DMS53 treated with DMSO at 0.1 percent for 48 hours (cell line): ENCODE results near the gene HIBCH.
"Not testable (repeated sequence)": the region's sequence is repeated elsewhere in the genome, so short reads cannot be mapped to it uniquely, and the experiment has no call there.

Experiments
- DNase-seq: peaks from one replicate; lab custom pipeline; 2025; ENCODE audit not compliant: unreplicated experiment; lab: John Stamatoyannopoulos, UW

HIBCH gene

GRCh38 chr2:190254063-190254850, 65.4 kb downstream of the HIBCH start:
- no peak for DNase-seq

- no peak for DNase-seq
Observed at GRCh38 chr2:190250421-190250820, 69.2 kb downstream of the HIBCH start.

GRCh38 chr2:190235551-190236075, 84.0 kb downstream of the HIBCH start:
- no peak for DNase-seq

GRCh38 chr2:190235101-190235500, 84.5 kb downstream of the HIBCH start:
- no peak for DNase-seq

GRCh38 chr2:190223989-190224388, 95.6 kb downstream of the HIBCH start:
- DNase-seq: not testable (repeated sequence)

GRCh38 chr2:190222745-190223144, 96.9 kb downstream of the HIBCH start:
- not testable (repeated sequence) for DNase-seq

- no peak for DNase-seq
Observed at GRCh38 chr2:190221429-190221828, 98.2 kb downstream of the HIBCH start.

- no peak for DNase-seq
Observed at GRCh38 chr2:190219186-190219585, 100.4 kb downstream of the HIBCH start.

- DNase-seq: no peak
Observed at GRCh38 chr2:190217616-190218015, 102.0 kb downstream of the HIBCH start.

GRCh38 chr2:190216829-190217228, 102.8 kb downstream of the HIBCH start:
- peak; percentile 91 for DNase-seq

- DNase-seq: no peak
Observed at GRCh38 chr2:190215620-190216019, 104.0 kb downstream of the HIBCH start.

- DNase-seq: no peak
Observed at GRCh38 chr2:190214426-190215194, 105.0 kb downstream of the HIBCH start.

- DNase-seq: no peak
Observed at GRCh38 chr2:190213441-190214335, 105.9 kb downstream of the HIBCH start.

- DNase-seq: no peak
Observed at GRCh38 chr2:190210471-190210870, 109.2 kb downstream of the HIBCH start.

- no peak for DNase-seq
Observed at GRCh38 chr2:190209559-190209958, 110.1 kb downstream of the HIBCH start.

GRCh38 chr2:190207930-190208329, 111.7 kb downstream of the HIBCH start:
- no peak for DNase-seq

- no peak for DNase-seq
Observed at GRCh38 chr2:190205657-190206056, 114.0 kb downstream of the HIBCH start.

- DNase-seq: peak; percentile 27
Observed at GRCh38 chr2:190202604-190203003, 117.0 kb downstream of the HIBCH start.

- no peak for DNase-seq
Observed at GRCh38 chr2:190202018-190202417, 117.6 kb downstream of the HIBCH start.

GRCh38 chr2:190200603-190201002, 119.0 kb downstream of the HIBCH start:
- DNase-seq: no peak

- DNase-seq: no peak
Observed at GRCh38 chr2:190199530-190199929, 120.1 kb downstream of the HIBCH start.
